GDM1 (cell line): ENCODE results near the gene BRD9.
"Not testable (repeated sequence)": the region's sequence is repeated elsewhere in the genome, so short reads cannot be mapped to it uniquely, and the experiment has no call there.

Experiments
- DNase-seq: peaks from one replicate; lab custom pipeline; 2025; lab: John Stamatoyannopoulos, UW

BRD9 gene

DNA sequence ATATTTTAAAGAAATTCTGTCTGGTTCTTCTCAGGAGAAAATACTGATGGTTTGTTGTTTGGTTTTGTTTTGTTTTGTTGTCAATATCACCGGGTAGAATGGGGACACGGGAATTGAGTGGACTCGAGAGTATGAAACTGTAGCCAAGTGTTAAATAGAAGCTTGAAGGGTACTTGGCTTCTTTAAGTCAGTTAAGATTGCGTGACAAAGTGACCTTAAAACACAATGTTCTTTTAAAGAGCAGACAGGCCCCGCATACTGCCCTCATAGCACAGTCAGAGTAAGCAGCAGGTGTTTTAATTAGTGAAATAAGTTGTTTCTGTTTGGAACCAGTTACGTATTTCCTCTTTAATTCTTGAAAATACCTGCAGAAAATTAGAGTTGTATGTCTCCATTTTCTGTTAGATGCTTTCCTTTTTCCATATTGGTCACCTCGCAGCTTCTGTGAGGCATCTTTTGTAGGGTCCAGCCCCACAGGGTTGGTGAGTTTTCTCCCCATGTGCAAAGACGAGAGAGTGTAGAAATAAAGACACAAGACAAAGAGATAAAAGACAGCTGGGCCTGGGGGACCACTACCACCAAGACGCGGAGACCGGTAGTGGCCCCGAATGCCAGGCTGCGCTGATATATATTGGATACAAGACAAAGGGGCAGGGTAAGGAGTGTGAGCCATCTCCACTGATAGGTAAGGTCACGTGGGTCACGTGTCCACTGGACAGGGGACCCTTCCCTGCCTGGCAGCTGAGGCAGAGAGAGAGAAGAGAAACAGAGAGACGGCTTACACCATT is 9.7 kb upstream of the BRD9 start:
- DNase-seq: no peak

DNA sequence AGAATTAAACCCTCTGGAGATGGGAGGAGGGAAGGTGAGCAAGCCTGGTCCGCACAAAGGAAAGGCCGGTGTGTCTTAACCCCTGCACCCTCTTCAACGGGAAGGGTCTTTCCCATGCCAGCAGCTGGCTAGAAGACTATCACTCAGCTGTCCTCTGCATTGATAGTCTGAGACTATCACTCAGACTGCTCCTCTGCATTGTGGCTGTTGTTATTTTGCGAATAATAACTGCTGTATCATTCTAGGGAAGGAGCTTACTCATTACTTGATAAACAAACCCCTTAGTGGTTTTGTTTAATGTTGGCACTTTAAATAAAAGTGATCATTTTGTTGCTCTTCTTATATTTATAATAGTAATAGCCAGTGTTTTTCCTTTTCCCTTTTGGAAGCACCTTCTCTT is 8.2 kb upstream of the BRD9 start:
- no peak for DNase-seq

DNA sequence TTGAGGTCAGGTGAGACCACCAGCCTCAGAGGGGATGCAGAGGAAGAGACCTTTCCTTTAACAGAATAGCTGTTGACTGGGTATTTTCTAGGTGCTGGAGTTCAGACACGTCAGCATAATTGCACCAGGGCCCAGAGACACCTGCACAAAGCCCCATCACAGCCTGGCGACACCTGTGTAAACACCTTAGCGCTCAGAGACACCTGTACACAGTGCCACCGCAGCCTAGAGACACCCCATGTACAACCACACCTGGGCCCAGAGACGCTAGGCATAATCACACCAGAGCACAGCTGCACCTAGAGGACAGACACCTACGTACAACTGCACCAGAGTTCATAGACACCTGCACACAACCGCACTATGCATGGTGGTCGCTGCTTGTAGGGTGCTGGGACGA is 1.1 kb upstream of the BRD9 start:
- no peak for DNase-seq

DNA sequence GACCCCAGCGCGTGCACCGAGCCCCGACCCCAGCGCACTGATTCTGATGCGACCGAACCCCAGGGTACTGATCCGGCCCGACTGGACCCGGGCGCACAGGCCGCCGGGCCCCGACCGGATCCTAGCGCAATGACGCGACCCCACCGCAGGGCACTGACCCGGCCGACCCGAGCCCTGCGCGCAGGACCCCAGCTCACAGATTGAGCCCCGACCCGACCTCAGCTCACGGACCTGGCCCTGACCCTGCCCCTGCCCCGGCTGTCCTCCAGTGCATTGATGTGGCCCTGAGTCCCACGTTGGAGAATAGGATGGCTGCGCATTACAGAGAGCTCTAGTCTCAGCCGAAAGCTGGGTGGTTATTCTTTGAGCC is 521 bp upstream of the BRD9 start:
- DNase-seq: no peak

DNA sequence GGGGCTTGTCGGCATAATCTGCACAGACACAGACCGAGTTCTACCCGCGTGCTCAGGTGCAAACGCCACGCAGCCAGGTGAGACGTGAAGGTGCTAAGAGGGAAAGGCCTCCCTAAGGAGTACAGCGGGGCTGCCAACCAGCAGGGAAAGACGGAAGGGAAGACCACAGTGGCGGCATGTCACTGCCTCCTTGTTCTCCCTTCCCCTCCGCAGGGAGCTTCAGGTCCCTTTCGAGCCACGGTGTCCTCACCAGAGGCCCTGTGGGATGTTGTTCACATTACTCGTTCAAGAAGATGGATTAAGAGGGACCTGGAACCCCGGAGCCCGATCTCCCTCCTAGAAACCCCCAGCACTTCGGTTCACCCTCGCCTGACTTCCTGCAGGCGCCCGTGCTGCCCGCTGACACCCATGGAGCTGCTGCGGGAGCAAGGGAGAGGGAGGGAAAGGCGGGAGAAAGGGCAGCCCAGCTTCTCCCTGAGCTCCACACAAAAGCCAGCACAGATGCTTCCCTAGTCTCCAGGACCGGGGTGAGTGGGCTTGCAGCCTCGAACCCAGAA is 686 bp downstream of the BRD9 start:
- DNase-seq: no peak

DNA sequence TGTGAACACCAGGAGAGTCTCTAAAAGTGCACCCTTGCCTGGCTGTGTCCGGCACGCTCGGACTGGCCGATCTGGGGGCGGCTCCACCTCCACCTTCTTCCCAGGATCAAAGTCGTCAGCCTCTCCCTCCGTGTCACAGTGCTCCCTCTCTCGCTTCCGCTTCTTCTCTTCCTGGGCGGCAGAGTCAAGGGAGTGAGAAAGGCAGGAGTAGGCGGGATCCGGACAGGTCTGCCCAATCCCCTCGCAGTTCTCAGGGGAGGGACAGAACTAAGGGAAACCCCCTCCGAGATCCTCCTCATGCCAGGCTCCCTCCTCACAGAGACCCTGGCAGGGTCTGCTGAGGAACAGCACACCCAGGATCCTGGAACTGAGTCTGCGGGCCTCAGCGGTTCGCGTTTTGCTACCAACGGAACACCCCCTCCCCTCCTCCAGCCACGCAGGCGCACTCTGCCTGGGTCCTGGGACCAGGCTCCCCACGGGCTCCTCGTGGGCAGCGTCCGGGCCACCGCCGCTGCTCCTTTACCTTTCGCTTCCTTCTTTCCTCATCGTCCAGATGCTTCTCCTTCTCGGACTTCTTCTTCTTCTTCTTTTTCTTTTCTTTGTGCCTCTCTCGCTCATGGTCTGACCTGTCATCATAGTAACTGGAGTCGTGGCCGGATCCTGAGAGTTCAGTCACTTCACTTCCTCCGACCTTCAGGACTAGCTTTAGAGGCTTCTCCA is 1.3 kb downstream of the BRD9 start:
- no peak for DNase-seq

DNA sequence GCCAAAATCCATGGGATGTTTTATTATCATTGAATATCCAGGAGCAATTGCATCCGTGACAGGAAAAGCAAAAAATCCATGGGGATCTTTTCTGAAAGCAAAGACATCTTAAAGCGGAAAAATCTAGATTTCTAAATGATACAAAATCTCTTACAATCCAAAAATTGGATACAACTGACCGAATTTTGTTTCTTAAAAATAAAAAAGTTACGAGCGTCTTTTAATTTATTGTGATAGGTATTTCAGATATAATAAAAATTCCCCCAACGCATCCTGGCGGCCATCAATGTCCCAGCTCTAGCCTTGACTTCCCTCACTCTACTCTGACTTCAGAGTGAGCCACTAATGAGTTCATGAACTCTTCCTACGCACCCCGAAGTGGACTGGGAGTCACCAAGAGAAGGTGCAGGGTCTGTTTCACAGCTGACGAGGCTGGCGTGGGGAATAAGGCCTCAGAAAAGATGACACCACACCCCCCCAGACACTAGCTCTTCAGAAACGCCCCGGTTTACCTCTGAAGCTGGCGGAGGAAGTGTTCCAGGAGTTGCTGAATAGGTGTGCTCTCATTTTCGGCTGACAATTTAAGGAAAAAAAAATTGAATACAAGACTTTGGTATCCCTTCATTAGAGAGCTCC is 3.4 kb downstream of the BRD9 start:
- DNase-seq: no peak

DNA sequence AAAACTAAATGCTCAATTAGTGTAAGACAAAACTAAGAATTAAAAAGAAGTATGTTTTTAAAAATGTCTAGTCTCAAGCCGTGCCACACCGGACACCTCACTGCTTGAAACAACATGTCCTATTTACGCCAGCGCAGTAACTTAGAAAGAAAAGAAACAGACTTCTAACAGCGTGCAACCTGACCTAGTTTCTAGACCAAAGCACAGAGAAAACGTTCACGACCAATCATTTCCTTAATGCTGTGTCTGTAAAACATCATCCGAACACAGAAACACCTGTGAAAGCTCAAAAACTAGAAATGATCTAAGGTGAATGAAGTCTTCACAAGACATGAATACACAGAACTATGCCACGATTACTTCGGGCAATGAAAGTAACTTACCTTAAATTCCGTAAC is 4.0 kb downstream of the BRD9 start:
- DNase-seq: no peak

DNA sequence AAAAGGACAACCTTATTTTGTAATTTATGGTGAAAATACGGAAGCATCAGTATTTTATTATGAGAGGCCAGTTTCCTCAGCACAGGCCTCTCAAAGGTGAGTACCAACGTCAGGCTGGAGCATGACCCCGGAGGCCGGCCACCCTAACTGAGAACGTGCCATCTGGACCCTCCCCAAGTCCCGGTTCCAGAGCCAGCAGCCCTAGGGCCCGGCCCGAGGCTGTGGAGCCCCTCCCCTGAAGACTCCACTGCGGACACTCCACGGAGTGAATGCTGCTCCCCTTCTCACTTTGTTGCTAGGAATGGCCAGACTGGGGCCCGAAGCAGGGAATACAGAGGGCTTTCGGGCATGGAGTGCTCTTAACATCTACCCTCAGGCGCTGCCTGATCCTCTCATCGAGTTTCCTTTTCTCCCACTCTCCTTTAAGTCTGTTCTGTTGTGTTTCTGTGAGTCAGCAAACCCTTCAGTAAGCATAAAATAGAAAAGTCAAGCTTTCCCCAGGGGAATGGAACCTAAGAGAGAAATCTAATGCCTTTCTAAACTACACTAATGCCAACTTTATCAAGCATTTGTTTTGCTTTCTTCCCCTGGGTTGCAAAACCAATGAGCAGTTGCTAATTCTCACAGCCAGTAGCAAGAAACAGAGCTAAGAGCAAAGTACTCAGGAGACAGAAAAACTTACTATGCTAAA is 4.5 kb downstream of the BRD9 start:
- DNase-seq: no peak

DNA sequence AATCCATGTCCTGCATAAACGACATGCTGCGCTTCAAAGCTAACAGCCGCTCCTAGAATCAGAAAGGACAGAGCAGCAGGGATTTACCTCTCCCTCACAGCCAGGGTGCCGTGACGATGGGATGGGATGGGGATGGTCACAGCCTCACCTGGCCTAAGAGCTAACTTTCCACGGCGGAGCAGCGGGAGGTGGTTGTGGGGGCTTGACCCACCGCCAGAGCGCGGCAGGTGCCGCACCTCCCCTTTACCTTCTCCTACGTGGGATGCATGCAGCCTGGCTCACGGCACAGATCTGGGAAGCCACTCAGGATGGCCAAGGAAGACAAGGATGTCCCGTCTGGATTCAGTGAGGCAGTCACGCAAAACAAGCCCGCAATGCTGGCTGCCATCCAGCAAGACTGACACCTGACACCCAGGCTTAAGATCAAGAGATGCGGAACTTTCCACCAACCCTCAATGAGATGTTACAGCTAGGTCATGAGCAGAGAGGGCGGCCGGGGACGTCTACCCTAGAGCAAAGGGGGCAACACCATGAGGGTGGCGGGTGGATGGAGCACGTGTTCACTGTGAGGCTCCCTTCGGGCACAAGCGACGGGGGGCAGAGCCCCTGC is 5.8 kb downstream of the BRD9 start:
- no peak for DNase-seq

DNA sequence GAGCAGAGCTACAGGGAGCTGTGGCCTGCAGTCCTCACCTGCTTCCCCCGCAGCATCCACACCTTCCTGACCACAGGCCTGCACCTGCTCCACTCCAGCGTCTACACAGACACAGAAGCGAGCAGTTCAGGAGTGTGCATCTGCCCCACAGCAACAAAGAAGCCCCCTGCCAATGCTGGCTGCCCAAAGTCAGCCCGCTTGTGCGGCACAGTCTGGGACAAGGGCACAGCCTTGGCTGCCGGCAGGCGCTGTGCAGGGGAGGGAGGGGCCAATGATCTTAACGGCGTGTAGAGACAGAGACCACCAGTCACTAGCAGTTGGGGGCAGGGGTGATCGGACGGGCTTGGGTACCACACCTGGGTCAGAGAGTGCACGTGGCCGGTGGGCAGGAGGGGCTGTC is 6.6 kb downstream of the BRD9 start:
- DNase-seq: no peak

DNA sequence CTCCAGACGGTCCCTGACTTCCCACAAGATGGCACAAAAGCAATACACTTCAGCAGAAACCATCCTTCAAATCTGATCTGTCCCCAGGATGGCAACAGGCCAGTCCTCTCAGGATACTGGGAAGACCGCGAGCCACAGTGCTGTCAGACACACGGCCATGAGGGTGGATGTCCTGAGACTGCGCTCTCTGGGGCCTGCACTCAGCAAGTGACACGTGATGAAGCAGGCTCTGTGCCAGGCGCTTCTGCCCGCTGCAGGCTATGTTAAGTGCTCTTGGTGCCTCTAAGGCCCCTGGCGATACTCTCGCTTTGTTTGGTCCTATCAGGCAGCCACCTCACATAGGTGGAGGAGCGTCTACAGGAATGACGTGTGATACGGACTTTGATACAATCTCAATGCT is 7.1 kb downstream of the BRD9 start:
- DNase-seq: no peak

DNA sequence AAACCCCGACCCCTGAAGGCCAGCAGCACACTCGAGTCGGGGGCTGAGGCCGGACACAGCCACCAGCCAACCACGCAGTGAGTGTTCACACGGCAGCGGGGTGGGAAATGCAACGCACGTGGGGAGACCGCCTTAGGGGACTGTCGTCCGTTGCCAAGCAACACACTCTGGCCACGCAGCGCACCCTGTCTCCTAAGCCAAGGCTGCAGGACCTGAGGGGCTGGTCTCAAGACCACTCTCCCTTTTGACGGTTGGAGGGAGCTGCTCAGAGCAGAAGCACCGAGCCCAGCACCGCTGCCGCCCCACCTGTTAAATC is 7.5 kb downstream of the BRD9 start:
- no peak for DNase-seq

DNA sequence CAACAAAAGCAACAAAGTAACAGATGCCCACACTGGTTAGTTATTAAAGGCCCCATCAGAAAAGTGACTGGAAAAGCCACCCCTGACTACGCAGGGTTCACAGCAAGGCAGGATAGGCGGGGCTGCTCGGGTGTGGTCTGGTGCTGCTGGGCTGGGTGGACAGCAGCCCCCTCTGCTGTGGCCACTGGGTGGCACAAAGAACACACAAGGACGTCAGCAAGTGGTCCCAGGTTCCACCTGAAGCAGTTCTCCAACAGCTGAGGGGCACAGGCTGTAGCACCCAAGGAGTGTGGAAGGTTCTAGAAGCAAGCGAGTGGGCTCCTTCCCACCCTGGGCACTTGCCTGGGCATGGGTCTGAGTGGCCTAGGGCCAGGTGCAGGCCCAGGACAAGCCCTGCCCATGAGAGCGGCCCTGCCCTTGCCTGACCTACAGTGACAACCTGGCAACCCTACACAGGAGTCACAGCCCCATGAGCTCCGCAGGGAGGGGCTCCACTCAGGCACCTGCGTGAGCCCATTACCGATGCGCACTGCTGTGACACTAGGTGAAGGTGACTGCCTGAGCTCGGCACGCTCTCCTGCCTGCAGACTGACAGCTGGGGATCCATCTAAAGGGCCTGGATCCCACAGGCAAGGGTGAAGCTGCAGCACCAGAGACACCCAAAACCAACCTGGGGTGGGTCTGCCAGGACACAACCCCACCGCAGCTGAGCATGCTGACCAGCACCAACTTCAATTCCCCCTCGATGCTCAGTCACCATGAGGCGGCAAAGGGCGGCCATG is 8.1 kb downstream of the BRD9 start:
- DNase-seq: no peak

DNA sequence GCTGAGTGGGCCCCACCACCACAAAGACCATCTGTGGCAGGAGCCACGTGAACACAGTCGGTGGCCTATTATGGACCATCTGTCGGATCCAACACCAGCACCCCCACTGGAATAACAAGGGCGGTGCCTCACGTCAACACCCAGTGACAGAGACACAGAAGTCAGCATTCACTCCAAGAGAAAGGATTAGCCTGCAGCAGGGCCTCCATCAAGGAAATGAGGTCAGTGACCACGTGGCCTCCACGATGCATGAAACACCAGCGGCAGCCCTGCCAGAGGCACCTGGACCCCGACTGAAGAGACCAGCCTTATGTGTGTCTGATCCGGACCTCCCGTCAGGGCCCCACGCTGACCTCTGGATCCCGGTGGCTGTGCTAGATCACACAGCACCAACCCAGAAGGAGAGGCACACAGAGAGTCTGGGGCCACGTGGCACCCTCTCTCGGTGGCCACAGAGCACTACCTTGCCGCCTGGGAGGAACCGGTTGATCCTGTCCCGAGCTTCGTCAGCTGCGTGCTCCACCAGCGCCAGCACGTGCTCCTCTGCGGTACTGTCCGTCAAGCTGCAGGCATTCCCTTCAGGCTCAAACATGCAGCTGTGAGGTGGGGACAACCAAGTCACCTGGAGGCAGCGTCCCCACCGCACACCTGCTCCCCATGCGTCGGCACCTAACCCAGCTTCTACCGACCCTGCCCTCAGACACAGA is 9.0 kb downstream of the BRD9 start:
- no peak for DNase-seq

DNA sequence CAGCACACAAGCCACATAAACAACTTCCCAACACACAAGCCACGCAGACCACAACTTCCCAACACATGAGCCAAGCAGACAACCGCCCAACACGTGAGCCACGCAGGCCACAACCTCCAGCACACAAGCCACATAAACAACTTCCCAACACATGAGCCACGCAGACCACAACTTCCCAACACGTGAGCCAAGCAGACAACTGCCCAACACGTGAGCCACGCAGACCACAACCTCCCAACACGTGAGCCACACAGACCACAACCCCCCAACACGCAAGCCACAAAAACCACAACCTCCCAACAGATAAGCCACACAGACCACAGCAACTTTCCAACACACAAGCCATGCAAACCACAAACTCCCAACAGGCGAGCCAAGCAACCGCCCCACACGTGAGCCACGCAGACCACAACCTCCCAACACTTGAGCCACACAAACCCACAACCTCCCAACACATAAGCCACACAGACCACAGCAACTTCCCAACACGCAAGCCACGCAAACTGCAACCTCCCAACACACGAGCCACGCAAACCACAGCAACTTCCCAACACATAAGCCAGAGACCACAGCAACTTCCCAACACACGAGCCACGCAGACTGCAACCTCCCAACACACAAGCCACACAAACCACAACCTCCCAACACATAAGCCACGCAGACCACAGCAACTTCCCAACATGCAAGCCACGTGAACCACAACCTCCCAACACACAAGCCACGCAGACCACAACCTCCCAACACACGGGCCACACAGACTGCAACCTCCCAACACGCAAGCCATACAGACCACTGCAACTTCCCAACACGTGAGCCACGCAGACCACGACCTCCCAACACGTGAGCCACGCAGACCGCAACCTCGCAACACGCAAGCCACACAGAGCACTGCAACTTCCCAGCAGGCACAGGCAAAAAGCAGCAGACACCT is 10.1 kb downstream of the BRD9 start:
- DNase-seq: no peak

DNA sequence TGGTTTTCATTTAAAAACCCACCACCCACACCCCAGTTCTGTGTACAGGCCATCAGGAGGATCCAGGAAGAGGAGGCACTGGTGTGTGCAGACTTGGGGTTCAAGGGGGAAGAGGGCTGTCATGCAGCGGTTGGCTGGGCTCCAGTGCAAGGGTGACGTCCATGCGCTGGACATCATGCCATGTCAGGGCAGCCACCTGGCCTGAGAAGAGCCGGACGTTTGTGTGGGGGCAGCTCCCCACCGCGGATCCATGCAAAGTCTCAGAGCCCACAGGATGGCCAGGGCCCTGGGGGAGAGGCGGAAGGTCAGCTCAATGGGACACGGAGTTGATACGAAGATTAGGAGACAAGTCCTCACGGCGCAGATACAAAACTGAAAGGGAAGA is 11.1 kb downstream of the BRD9 start:
- DNase-seq: no peak

DNA sequence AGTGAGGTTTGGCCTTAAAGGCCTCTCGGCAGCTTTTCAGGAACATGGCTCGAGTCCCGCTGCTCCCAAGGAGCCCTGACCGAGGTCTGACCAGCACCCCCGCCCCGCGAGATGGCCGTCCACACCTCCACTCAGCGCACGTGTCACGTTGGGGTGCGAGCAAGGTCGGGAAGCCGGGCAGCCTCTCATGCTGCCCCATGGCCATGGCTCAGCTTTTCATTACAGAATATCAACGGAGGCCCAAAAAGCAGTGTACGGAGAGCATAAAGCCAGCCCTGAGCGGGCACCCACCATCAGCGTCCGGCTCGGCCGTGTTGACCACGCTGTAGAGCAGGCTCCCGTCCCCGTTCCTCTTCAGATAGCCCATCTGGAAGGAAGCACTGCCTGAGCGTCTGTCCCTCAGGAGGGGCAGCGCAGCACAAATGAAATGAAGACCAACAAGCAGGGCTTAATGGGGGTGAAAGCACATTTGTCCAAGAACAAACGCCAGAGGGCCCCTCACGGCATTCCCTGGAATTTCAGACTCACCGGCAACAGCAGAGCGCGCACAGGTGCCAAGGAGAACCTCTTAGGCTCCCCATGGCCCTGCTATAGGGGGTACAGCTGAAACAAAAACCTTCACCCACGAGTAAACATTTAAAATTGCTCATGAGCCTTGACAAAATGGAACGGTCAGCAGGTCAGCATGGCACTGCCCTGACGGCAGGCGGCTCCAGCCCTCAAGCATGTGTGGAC is 11.6 kb downstream of the BRD9 start:
- DNase-seq: no peak

DNA sequence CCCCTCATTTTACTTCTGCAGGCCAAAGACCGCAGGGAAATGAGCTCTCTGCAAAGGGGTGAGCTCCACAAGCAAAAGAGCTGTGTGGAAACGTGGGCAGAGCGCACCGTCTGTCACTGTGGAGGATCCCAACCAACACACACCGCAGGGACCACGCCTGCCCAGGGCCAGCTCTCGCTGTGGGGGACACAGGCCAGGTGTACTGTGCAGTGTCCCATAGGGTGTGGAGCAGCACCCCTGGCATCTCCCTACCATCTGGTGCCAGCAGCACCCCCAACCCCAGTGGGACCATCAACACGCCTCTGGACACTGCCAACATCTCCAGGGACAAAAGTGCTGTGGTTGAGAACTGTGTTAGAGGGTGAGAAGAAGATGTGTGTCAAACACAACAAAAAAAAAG is 13.9 kb downstream of the BRD9 start:
- DNase-seq: not testable (repeated sequence)
